Smooth muscle cell (in vitro differentiated cells): ENCODE results near the gene TOX4. TPM values are rescaled to one million over a fixed set of nuclear protein-coding genes. Genes with fewer than 3 reads are reported as not detected.
A peak's percentile ranks its signal among the peaks of the same experiment; 100 is the strongest.

Experiments used
- DNase-seq: peaks from one replicate; lab custom pipeline; 2025; ENCODE audit not compliant: unreplicated experiment; lab: John Stamatoyannopoulos, UW
- H2AFZ ChIP-seq: fragments of 200-600 bp; sonication (generic); 2 replicates; pipeline ENCODE4 v1.6.0; 2016; ENCODE audit warnings: antibody characterized with exemption, low read depth, mild to moderate bottlenecking
- H3F3A ChIP-seq: fragments of 200-600 bp; sonication (generic); 2 replicates; pipeline ENCODE4 v1.6.0; 2017; ENCODE audit warnings: antibody characterized with exemption, low read depth
- H3K27ac ChIP-seq: fragments of 200-600 bp; sonication (generic); 2 replicates; pipeline ENCODE4 v1.5.1; 2016; ENCODE audit warnings: low read depth, mild to moderate bottlenecking
- H3K27me3 ChIP-seq: fragments of 200-600 bp; sonication (generic); 2 replicates; pipeline ENCODE4 v1.6.1; 2016; ENCODE audit warnings: low read depth, mild to moderate bottlenecking
- H3K36me3 ChIP-seq: fragments of 200-600 bp; sonication (generic); 2 replicates; pipeline ENCODE4 v1.5.1; 2016; ENCODE audit warnings: low read depth
- H3K4me1 ChIP-seq: fragments of 200-600 bp; sonication (generic); 2 replicates; pipeline ENCODE4 v1.5.1; 2016; ENCODE audit warnings: low read depth
- H3K4me2 ChIP-seq: fragments of 200-600 bp; sonication (generic); 2 replicates; pipeline ENCODE4 v1.6.0; 2016; ENCODE audit warnings: mild to moderate bottlenecking
- H3K4me3 ChIP-seq: fragments of 200-600 bp; sonication (generic); 2 replicates; pipeline ENCODE4 v1.5.1; 2016; ENCODE audit warnings: mild to moderate bottlenecking
- H3K79me2 ChIP-seq: fragments of 200-600 bp; sonication (generic); 2 replicates; pipeline ENCODE4 v1.6.0; 2016; ENCODE audit warnings: low read depth, mild to moderate bottlenecking
- H3K9ac ChIP-seq: fragments of 200-600 bp; sonication (generic); 2 replicates; pipeline ENCODE4 v1.6.0; 2016; ENCODE audit warnings: low read depth
- H3K9me3 ChIP-seq: fragments of 200-600 bp; sonication (generic); replicated peaks from 2 replicates; pipeline ENCODE4 v1.5.1; 2016; ENCODE audit warnings: low read depth
- H4K20me1 ChIP-seq: fragments of 200-600 bp; sonication (generic); 2 replicates; pipeline ENCODE4 v1.6.0; 2016; ENCODE audit warnings: low read depth
- CTCF ChIP-seq: fragments of 200-600 bp; sonication (generic); IDR thresholded peaks from 2 replicates; pipeline ENCODE4 v1.5.1; 2017; ENCODE audit warnings: borderline replicate concordance, mild to moderate bottlenecking, antibody characterized with exemption; ENCODE audit not compliant: insufficient read depth, poor library complexity, severe bottlenecking
- WGBS: methylation state at CpG from one replicate; pipeline ENCODE4 v1.1.7; 2016; ENCODE audit warnings: low lambda C conversion rate; 5-methylcytosine and 5-hydroxymethylcytosine counted together
- polyA plus RNA-seq: library from polyadenylated mRNA; unstranded; fragments of >200 nt; fragmentation: Nextera tagmentation; extraction: Ambion mirVana; gene quantifications from 2 replicates; pipeline ENCODE4 v1.2.1, GENCODE V29; 2016
- total RNA-seq: library from RNA; depleted of rRNA; stranded (reverse); fragments of >200 nt; gene quantifications from 2 replicates; pipeline ENCODE4 v1.2.3, GENCODE V29; 2014

TOX4 gene
- total and polyA plus RNA-seq, 2 experiments from 2014 or later, result 31.9 to 54.5 TPM

- 92% methylated on average over 2 of the region's 2 CpGs for WGBS
Measured at GRCh38 chr14:21521501-21521900, 44.5 kb downstream of the TOX4 start.

GRCh38 chr14:21523203-21523602 is 46.2 kb downstream of the TOX4 start:
- H4K20me1 ChIP-seq, result no peaks in the 10 kb centered on the region
- H3K9ac ChIP-seq, result no peak overlapping the region
- DNase-seq, result no peak
- H3K4me1 ChIP-seq, result peaks cover 29% of the 10 kb centered on the region
- H3K4me2 ChIP-seq, result no peak overlapping the region
- 88% methylated on average over 7 of the region's 7 CpGs for WGBS
- no peaks in the 10 kb centered on the region for H3K27me3 ChIP-seq
- no peaks in the 10 kb centered on the region for H3F3A ChIP-seq
- H3K36me3 ChIP-seq, result no peaks in the 10 kb centered on the region
- no peak overlapping the region for H2AFZ ChIP-seq
- H3K9me3 ChIP-seq, result no peaks in the 10 kb centered on the region
- H3K4me3 ChIP-seq, result no peak overlapping the region
- no peak overlapping the region for H3K27ac ChIP-seq
- no peak for TF ChIP-seq CTCF
- no peaks in the 10 kb centered on the region for H3K79me2 ChIP-seq

More at GRCh38 chr14:21521501-21521900, 44.5 kb downstream of the TOX4 start:
- no peak overlapping the region for H3K9ac ChIP-seq
- no peaks in the 10 kb centered on the region for H3F3A ChIP-seq
- no peak overlapping the region for H2AFZ ChIP-seq
- no peak overlapping the region for H3K4me3 ChIP-seq
- H4K20me1 ChIP-seq, result no peaks in the 10 kb centered on the region
- H3K27ac ChIP-seq, result no peak overlapping the region
- TF ChIP-seq CTCF, result no peak
- no peaks in the 10 kb centered on the region for H3K9me3 ChIP-seq
- H3K4me1 ChIP-seq, result peaks cover 17% of the 10 kb centered on the region
- no peak for DNase-seq
- H3K79me2 ChIP-seq, result no peaks in the 10 kb centered on the region
- no peaks in the 10 kb centered on the region for H3K36me3 ChIP-seq
- H3K4me2 ChIP-seq, result no peak overlapping the region
- H3K27me3 ChIP-seq, result no peaks in the 10 kb centered on the region

GRCh38 chr14:21524575-21525490 is 47.8 kb downstream of the TOX4 start:
- no peak for TF ChIP-seq CTCF
- peak overlapping the region; percentile 98 for H3K4me2 ChIP-seq
- no peak overlapping the region for H3K27ac ChIP-seq
- H4K20me1 ChIP-seq, result no peaks in the 10 kb centered on the region
- H3F3A ChIP-seq, result no peaks in the 10 kb centered on the region
- H3K4me1 ChIP-seq, result peaks cover 29% of the 10 kb centered on the region
- H3K9me3 ChIP-seq, result no peaks in the 10 kb centered on the region
- DNase-seq, result no peak
- no peaks in the 10 kb centered on the region for H3K36me3 ChIP-seq
- 83% methylated on average over 17 of the region's 18 CpGs for WGBS
- H3K79me2 ChIP-seq, result no peaks in the 10 kb centered on the region
- no peaks in the 10 kb centered on the region for H3K27me3 ChIP-seq
- peak overlapping the region; percentile 96 for H3K4me3 ChIP-seq
- no peak overlapping the region for H3K9ac ChIP-seq
- H2AFZ ChIP-seq, result no peak overlapping the region

GRCh38 chr14:21525571-21525961 is 48.6 kb downstream of the TOX4 start:
- Histone ChIP-seq H3K79me2 (no peaks in the 10 kb centered on the region), H2AFZ (peak overlapping the region; percentile 96), H3K4me3 (peak overlapping the region; percentile 96), H3K36me3 (no peaks in the 10 kb centered on the region), H3K27me3 (no peaks in the 10 kb centered on the region), H3K27ac (no peak overlapping the region), H3K4me2 (peak overlapping the region; percentile 98), H3K4me1 (peaks cover 29% of the 10 kb centered on the region), H3F3A (no peaks in the 10 kb centered on the region), H4K20me1 (no peaks in the 10 kb centered on the region), H3K9me3 (no peaks in the 10 kb centered on the region), H3K9ac (peak overlapping the region; percentile 54)
- TF ChIP-seq CTCF, result no peak
- DNase-seq, result no peak
- 18% methylated on average over 12 of the region's 12 CpGs for WGBS
